ENCODE results near the gene ERI2. TPM values are rescaled to one million over a fixed set of nuclear protein-coding genes. Genes with fewer than 3 reads are reported as not detected.
A peak's percentile ranks its signal among the peaks of the same experiment; 100 is the strongest.

ERI2 gene
- total and polyA plus RNA-seq, 2 of the 4 experiments (the other 2 are of a cell fraction): 7.5 to 10.2 TPM

GRCh38 chr16:20850981-20851380, 44.7 kb upstream of the ERI2 start:
- no TSS peak for BruUV-seq (replicated peaks)
- H3K14ac ChIP-seq (replicated peaks; ENCODE audit: low read depth, low read length): peak overlapping the region; percentile 51; the same call in 1 of the 2 replicates
- ATAC-seq (ENCODE audit: low read depth) (no peak), DNase-seq (peak; percentile 18)
- 0 out of 2 replicates have a peak overlapping the region, but pooled peaks have one; percentile 11 for H3K23ac ChIP-seq (ENCODE audit: low read depth, low read length)
- intact Hi-C loops (cut with micrococcal nuclease): loop anchor here (1.0 to 5.0 kb wide), 10 partner anchors 44 to 449 kb away; partner anchors contain the start of genes CRYM, DCUN1D3, ERI2 and LYRM1
- peak overlapping the region; percentile 69; the same call in 2 of the 3 replicates for H2BK15ac ChIP-seq (ENCODE audit: low read depth, low read length)
- H3K56ac ChIP-seq (ENCODE audit: extremely low read depth, insufficient read depth, low read length): no peak overlapping the region
- H3K27ac ChIP-seq (ENCODE audit: insufficient read depth, low read length): peak overlapping the region; percentile 57; the same call in 1 of the 2 replicates
- H3K4me1 ChIP-seq (ENCODE audit: control insufficient read depth, insufficient read depth, low read length): peaks cover 13% of the 10 kb centered on the region
- H2AK9ac ChIP-seq (replicated peaks; ENCODE audit: low read depth, low read length, poor library complexity): peak overlapping the region; percentile 38
- no peaks in the 10 kb centered on the region for H3K27me3 ChIP-seq (ENCODE audit: control insufficient read depth, insufficient read depth, low read length)
- peak overlapping the region; percentile 76 for H3K4ac ChIP-seq (ENCODE audit: low read depth, low read length)
- H2AK5ac ChIP-seq (ENCODE audit: low read depth, low read length): peak overlapping the region; percentile 74
- peaks cover 5% of the 10 kb centered on the region for H3K9me1 ChIP-seq (ENCODE audit: insufficient read depth, low read length)
- peak overlapping the region; percentile 86 for H2BK20ac ChIP-seq (ENCODE audit: low read depth, low read length)
- H2BK120ac ChIP-seq (ENCODE audit: low read depth, low read length): peak overlapping the region; percentile 53
- 100% methylated on average over 1 of the region's 3 CpGs; no CpG with 5 or more reads in 1 of the 2 experiments for WGBS, 2 experiments (ENCODE audit: extremely low coverage in 2 of 2, insufficient read length in 1 of 2)
- H3K9me3 ChIP-seq (ENCODE audit: control insufficient read depth, insufficient read depth, low read length): no peaks in the 10 kb centered on the region
- peaks cover 19 to 33% of the 10 kb centered on the region in 2 experiments; a peak in 3 of 4 replicates for H3K79me1 ChIP-seq (ENCODE audit: low read depth in 1 of 2, low read length in 2 of 2)
- peak overlapping the region; percentile 16; the same call in 1 of the 2 replicates for H4K91ac ChIP-seq (ENCODE audit: insufficient read depth, low read depth, low read length)
- H3K4me3 ChIP-seq (ENCODE audit: insufficient read depth, low read depth, low read length): no peak overlapping the region
- peak overlapping the region; percentile 8; the same call in 1 of the 2 replicates for H3K18ac ChIP-seq (ENCODE audit: low read depth, low read length)
- peak overlapping the region; percentile 41 for H4K5ac ChIP-seq (ENCODE audit: low read depth, low read length)
- no peak overlapping the region for H2AFZ ChIP-seq (replicated peaks; ENCODE audit: low read length, poor library complexity)
- H3K4me2 ChIP-seq (ENCODE audit: low read depth, low read length): no peak overlapping the region
- peak overlapping the region; percentile 31; the same call in 1 of the 2 replicates for H3K9ac ChIP-seq (ENCODE audit: low read depth, low read length)
- H4K20me1 ChIP-seq (ENCODE audit: insufficient read depth, low read length): no peaks in the 10 kb centered on the region
- dilution Hi-C loops (cut with HindIII; ENCODE audit: low sequenced_read_pairs, unreplicated experiment): no loop called here
- peak overlapping the region in 1 of 2 experiments; percentile 77; a peak in 2 of 4 replicates for H4K8ac ChIP-seq (ENCODE audit: low read depth in 2 of 2, low read length in 2 of 2)
- no peak for TF ChIP-seq CTCF (conservative IDR thresholded peaks at IDR 0.05; ENCODE audit: low read depth, low read length)
- CTCF ChIA-PET: interaction anchor here (0.6 to 1.7 kb wide), 10 partner anchors 48 to 338 kb away, joined by 3 to 7 read pairs (median 4); no protein-coding TSS in a partner anchor
- peaks cover 12% of the 10 kb centered on the region for H3K36me3 ChIP-seq (ENCODE audit: control insufficient read depth, insufficient read depth, low read length)
- POLR2A ChIA-PET (ENCODE audit: unreplicated experiment): interaction anchor here (0.5 to 0.6 kb wide), 2 partner anchors 49 to 1087 kb away, joined by 3 to 9 read pairs; partner anchors contain the start of genes DCUN1D3 and LYRM1
- H2BK5ac ChIP-seq (ENCODE audit: low read depth, low read length, poor library complexity, severe bottlenecking): peak overlapping the region; percentile 78
- in situ Hi-C loops (cut with MboI; ENCODE audit: low sequenced_read_pairs): loop anchor here (5.0 kb wide), 3 partner anchors 236 to 446 kb away; partner anchors contain the start of gene LDAF1

All from IMR-90 (cell line).